ENCODE measurements around the gene FANCC. TPM values are rescaled to one million over a fixed set of nuclear protein-coding genes. Genes with fewer than 3 reads are reported as not detected.

Gene FANCC
- total and polyA plus RNA-seq, 2 of the 4 experiments (the other 2 are of a cell fraction), result 4.7 to 6.3 TPM

DNA sequence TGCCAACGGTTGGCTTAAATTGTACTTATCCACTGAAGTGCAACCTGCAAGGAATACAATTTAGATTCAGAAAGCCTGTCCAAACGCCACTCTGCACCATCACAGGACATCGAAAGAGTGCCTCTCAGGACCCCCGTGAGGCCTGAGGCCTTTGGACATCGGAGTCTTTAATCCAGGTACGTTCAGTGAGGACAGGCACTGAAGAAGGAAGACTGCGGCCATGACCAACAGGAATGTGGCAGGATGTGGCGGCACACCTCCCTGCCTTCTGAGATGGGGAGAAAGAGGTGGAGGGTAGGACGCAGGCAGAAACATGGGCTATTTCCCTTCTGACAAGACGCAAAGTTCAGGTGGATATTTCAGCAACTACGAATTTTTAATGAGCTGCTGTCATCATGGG is 205.8 kb downstream of the FANCC start:
- H3K23ac ChIP-seq (ENCODE audit: low read depth, low read length), result no peak overlapping the region
- H3K4me3 ChIP-seq (ENCODE audit: insufficient read depth, low read depth, low read length), result no peak overlapping the region
- no peak overlapping the region for H3K56ac ChIP-seq (ENCODE audit: extremely low read depth, insufficient read depth, low read length)
- no peaks in the 10 kb centered on the region for H3K9me3 ChIP-seq (ENCODE audit: control insufficient read depth, insufficient read depth, low read length)
- no peak overlapping the region for H2AK5ac ChIP-seq (ENCODE audit: low read depth, low read length)
- BruUV-seq (replicated peaks), result no TSS peak
- no peak overlapping the region for H2AK9ac ChIP-seq (replicated peaks; ENCODE audit: low read depth, low read length, poor library complexity)
- 0 out of 4 replicates have a peak, but pooled peaks cover 0 to 4% of the 10 kb centered on the region in 2 experiments for H3K79me1 ChIP-seq (ENCODE audit: low read depth in 1 of 2, low read length in 2 of 2)
- no peak overlapping the region for H3K9ac ChIP-seq (ENCODE audit: low read depth, low read length)
- peaks cover 5% of the 10 kb centered on the region; the same call in 1 of the 2 replicates for H3K4me1 ChIP-seq (ENCODE audit: control insufficient read depth, insufficient read depth, low read length)
- no peak overlapping the region for H3K14ac ChIP-seq (replicated peaks; ENCODE audit: low read depth, low read length)
- H3K18ac ChIP-seq (ENCODE audit: low read depth, low read length), result no peak overlapping the region
- ATAC-seq (ENCODE audit: low read depth) (no peak), DNase-seq (no peak)
- no peaks in the 10 kb centered on the region for H3K27me3 ChIP-seq (ENCODE audit: control insufficient read depth, insufficient read depth, low read length)
- no peak overlapping the region for H2BK20ac ChIP-seq (ENCODE audit: low read depth, low read length)
- no peak overlapping the region for H2BK120ac ChIP-seq (ENCODE audit: low read depth, low read length)
- no peak overlapping the region for H3K4me2 ChIP-seq (ENCODE audit: low read depth, low read length)
- POLR2A ChIA-PET (ENCODE audit: unreplicated experiment), result no interaction called here
- intact Hi-C loops (cut with micrococcal nuclease) (no loop called here), in situ Hi-C loops (cut with MboI; ENCODE audit: low sequenced_read_pairs) (no loop called here), dilution Hi-C loops (cut with HindIII; ENCODE audit: low sequenced_read_pairs, unreplicated experiment) (no loop called here)
- H3K27ac ChIP-seq (ENCODE audit: insufficient read depth, low read length), result no peak overlapping the region
- no peak overlapping the region for H3K4ac ChIP-seq (ENCODE audit: low read depth, low read length)
- H3K36me3 ChIP-seq (ENCODE audit: control insufficient read depth, insufficient read depth, low read length), result peaks cover 24% of the 10 kb centered on the region
- TF ChIP-seq, protein P1, sequence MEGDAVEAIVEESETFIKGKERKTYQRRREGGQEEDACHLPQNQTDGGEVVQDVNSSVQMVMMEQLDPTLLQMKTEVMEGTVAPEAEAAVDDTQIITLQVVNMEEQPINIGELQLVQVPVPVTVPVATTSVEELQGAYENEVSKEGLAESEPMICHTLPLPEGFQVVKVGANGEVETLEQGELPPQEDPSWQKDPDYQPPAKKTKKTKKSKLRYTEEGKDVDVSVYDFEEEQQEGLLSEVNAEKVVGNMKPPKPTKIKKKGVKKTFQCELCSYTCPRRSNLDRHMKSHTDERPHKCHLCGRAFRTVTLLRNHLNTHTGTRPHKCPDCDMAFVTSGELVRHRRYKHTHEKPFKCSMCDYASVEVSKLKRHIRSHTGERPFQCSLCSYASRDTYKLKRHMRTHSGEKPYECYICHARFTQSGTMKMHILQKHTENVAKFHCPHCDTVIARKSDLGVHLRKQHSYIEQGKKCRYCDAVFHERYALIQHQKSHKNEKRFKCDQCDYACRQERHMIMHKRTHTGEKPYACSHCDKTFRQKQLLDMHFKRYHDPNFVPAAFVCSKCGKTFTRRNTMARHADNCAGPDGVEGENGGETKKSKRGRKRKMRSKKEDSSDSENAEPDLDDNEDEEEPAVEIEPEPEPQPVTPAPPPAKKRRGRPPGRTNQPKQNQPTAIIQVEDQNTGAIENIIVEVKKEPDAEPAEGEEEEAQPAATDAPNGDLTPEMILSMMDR (conservative IDR thresholded peaks at IDR 0.05; ENCODE audit: low read depth, low read length), result no peak
- TF ChIP-seq SMC3 (IDR thresholded peaks at IDR 0.05; ENCODE audit: low read depth, low read length), result no peak
- no peak overlapping the region for H2BK5ac ChIP-seq (ENCODE audit: low read depth, low read length, poor library complexity, severe bottlenecking)
- H4K20me1 ChIP-seq (ENCODE audit: insufficient read depth, low read length), result no peaks in the 10 kb centered on the region
- no peak overlapping the region for H2AFZ ChIP-seq (replicated peaks; ENCODE audit: low read length, poor library complexity)
- CTCF ChIA-PET, result no interaction called here
- H4K91ac ChIP-seq (ENCODE audit: insufficient read depth, low read depth, low read length), result no peak overlapping the region
- no peak overlapping the region for H4K5ac ChIP-seq (ENCODE audit: low read depth, low read length)
- H4K8ac ChIP-seq (ENCODE audit: low read depth in 2 of 2, low read length in 2 of 2), result no peak overlapping the region
- H3K9me1 ChIP-seq (ENCODE audit: insufficient read depth, low read length), result peaks cover 12% of the 10 kb centered on the region
- no peak overlapping the region for H2BK15ac ChIP-seq (ENCODE audit: low read depth, low read length)
- WGBS, 2 experiments (ENCODE audit: extremely low coverage in 2 of 2, insufficient read length in 1 of 2), result 98% methylated on average over 6 of the region's 11 CpGs; no CpG with 5 or more reads in 1 of the 2 experiments

Measured in IMR-90 (cell line).